HG03103 (cell line): ENCODE data around the gene MRPL4.
"Not testable (repeated sequence)": the region's sequence is repeated elsewhere in the genome, so short reads cannot be mapped to it uniquely, and the experiment has no call there.

Source experiments
- ATAC-seq: cut with Tn5 transposase; IDR thresholded peaks from one replicate; pipeline ENCODE4 v1.9.1; 2021; ENCODE audit warnings: low read depth; ENCODE audit not compliant: unreplicated experiment

Gene MRPL4

DNA sequence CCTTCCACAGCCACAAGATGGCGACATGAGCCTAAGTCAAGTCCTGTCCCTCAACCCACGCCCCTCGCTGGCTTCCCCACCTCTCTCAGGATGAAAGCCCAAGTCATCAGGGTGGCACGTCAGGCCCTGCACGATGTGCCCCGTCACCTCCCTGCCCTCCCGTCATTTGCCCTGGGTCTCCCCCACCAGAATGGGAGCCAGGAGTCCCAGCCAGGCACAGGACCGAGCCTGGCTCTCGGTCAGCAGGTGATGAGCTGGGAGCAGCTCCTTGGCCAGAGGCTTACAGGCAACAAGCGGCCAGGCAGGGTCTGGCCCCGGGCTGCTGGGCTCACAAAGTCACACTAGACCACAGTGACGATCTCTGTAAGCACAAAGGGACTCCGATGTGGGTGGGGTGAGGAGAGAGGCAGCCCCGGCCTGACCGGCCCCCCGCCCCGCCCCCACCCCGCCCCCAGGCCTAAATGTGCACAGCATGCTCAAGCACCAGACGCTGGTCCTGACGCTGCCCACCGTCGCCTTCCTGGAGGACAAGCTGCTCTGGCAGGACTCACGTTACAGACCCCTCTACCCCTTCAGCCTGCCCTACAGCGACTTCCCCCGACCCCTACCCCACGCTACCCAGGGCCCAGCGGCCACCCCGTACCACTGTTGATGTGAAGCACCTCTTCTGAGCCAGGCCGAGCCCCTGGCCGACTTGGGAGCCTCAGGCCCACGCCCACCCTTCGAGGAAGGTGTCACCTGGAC, 7.3 kb downstream of the MRPL4 start:
- ATAC-seq: no peak

DNA sequence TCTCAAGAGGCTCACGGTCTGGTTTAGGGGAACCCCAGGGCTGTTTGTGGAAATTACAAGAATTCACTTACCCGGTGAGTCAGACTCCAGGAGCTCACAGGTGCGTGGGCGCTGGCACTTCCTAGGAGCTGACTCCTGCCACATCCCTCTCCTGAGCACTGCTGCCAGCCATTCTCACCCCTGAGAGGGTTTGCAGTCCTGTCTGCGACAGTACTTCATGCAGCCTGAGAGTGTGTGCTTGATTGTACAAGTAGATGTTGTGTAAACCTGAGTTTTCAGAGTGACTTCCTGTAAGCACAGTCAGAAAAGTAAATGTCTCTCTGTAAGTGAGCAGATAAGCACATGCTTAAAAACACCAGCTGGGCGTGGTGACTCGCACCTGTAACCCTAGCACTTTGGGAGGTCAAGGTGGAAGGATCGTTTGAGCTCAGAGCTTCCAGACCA, 8.1 kb downstream of the MRPL4 start:
- ATAC-seq: no peak

DNA sequence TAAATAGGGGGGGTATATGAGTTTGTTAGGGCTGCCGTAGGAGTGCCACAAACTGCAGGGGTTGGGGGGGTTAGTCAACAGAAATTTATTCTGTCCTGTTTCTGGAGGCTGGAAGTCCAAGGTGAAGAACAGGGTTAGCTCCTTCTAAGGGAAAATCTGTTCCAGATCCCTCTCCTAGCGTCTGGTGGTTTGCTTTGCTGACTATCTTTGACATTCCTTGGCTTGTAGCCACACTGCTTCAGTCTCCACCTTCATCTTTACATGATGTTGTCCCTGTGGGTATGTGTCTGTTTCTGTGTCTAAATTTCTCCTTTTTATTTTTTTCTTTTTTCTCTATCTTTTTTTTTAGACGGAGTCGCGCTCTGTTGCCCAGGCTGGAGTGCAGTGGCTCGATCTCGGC, 10.8 kb downstream of the MRPL4 start:
- ATAC-seq: no peak

DNA sequence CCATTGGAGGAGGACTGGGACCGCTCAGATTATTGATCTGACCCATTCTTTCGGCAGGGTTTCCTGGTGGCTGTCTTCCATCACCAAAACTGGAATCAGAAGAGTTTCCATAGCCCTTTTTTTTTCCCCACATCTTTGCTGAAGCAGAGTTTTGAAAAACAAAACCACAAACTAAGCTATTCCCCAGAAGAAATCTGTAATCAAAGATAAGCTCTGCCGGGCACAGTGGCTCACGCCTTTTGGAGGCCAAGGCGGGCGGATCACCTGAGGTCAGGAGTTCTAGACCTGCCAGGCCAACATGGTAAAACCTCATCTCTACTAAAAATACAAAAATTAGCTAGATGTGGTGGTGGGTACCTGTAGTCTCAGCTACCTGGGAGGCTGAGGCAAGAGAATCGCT, 14.7 kb downstream of the MRPL4 start:
- no peak for ATAC-seq

DNA sequence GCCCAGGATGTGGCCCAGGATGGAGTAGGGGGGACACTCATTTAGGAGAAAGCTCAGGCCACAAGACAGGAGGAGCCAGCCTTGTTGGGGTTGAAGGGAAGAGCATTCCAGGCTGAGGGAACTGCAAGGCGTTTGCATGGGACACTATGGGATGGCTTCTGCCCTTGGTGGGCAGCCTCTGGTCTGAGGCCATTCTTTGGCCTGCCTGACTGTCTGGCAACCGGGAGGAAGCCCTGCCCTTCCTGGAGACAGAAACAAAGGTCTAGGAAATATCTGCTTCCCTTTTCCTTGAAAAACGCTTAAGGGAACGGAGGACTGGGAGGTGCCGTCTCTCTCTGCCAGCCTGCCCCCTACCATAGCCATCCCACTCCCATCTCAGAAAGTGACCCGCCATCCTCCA, 16.1 kb downstream of the MRPL4 start:
- ATAC-seq: no peak

DNA sequence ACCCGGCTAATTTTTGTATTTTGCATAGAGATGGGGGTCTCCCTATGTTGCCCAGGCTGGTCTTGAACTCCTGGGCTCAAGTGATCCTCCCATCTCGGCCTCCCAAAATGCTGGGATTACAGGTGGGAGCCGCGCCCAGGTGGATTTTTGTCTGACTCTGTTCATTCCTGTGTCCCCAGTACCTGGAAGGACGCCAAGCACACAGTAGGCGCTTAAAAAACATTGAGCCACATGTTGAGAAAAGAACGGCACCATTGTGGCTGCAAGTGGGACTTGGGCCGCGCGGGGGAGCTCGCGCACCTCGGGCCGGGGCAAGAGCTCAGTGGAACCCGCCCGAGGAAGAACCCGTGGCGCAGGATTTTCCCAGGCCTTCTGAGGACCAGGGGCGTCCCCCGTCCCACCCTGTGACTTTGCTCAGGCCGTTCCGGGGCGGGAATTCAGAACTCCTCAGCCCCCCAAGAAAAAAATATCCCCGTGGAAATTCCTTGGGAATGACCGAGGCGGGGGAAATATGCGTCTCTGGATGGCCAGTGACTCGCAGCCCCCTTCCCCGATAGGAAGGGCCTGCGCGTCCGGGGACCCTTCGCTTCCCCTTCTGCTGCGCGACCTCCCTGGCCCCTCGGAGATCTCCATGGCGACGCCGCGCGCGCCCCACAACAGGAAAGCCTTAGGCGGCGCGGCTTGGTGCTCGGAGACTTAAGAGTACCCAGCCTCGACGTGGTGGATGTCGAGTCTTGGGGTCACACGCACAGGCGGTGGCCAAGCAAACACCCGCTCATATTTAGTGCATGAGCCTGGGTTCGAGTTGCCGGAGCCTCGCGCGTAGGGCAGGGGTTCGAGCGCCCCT, 17.5 kb downstream of the MRPL4 start:
- no peak for ATAC-seq

DNA sequence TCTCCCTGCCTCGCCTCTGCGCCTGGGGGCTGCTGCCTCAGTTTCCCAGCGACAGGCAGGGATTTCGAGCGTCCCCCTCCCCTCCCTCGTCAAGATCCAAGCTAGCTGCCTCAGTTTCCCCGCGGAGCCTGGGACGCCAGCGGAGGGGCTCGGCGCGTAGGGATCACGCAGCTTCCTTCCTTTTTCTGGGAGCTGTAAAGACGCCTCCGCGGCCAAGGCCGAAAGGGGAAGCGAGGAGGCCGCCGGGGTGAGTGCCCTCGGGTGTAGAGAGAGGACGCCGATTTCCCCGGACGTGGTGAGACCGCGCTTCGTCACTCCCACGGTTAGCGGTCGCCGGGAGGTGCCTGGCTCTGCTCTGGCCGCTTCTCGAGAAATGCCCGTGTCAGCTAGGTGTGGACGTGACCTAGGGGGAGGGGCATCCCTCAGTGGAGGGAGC, 18.2 kb downstream of the MRPL4 start:
- ATAC-seq: no peak

DNA sequence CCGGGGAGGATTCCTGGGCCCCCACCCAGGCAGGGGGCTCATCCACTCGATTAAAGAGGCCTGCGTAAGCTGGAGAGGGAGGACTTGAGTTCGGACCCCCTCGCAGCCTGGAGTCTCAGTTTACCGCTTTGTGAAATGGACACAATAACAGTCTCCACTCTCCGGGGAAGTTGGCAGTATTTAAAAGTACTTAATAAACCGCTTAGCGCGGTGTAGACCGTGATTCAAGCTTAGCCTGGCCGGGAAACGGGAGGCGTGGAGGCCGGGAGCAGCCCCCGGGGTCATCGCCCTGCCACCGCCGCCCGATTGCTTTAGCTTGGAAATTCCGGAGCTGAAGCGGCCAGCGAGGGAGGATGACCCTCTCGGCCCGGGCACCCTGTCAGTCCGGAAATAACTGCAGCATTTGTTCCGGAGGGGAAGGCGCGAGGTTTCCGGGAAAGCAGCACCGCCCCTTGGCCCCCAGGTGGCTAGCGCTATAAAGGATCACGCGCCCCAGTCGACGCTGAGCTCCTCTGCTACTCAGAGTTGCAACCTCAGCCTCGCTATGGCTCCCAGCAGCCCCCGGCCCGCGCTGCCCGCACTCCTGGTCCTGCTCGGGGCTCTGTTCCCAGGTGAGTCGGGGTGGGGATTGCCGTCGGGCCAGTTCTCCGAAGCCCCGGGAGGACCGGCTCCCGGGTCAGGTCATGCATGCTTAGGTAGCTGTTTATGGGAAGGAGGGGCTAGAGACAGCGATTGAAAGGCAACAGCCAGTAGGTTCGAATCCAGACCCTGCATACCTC, 18.8 kb downstream of the MRPL4 start, which contains the start of gene ICAM1:
Gene ICAM1, plus strand, starts transcription at position 505 of the 779 bp plus-strand sequence. Its CDS starts 40 bp downstream, at position 545.
- no peak for ATAC-seq

DNA sequence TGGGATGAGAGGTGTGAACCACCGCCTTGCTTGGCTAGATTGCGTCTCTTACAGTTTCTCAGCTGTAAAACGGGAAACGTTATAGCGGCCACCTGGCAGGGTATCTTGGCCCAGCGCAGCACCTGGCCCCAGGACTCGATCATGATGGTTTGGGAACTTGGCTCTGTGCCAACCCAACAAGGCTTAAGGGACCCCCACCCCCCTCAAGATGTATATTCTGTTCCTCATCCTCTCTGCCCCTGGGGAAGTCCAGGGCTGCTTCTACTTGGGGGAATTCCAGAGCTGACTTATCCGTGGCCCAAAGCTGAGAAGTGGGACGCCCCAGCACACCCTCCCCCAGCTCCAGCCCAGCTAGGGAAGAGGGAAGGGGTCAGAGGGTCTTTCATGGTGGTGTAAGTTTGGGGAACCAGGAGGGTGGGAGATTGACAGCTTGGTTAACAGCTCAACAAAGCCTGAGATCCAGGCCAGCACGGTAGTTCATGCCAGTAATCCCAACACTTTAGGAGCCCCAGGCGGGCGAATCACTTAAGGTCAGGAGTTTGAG, 19.6 kb downstream of the MRPL4 start:
- ATAC-seq: no peak

DNA sequence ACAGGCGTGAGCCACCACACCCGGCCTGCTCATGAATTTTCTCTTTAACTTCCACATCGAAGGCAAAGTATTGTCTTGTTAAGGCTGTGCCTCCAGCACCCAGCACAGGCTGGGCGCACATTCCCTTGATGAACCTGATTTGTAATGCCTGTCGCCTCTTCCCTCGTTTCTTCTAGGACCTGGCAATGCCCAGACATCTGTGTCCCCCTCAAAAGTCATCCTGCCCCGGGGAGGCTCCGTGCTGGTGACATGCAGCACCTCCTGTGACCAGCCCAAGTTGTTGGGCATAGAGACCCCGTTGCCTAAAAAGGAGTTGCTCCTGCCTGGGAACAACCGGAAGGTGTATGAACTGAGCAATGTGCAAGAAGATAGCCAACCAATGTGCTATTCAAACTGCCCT, 22.6 kb downstream of the MRPL4 start:
- no peak for ATAC-seq

DNA sequence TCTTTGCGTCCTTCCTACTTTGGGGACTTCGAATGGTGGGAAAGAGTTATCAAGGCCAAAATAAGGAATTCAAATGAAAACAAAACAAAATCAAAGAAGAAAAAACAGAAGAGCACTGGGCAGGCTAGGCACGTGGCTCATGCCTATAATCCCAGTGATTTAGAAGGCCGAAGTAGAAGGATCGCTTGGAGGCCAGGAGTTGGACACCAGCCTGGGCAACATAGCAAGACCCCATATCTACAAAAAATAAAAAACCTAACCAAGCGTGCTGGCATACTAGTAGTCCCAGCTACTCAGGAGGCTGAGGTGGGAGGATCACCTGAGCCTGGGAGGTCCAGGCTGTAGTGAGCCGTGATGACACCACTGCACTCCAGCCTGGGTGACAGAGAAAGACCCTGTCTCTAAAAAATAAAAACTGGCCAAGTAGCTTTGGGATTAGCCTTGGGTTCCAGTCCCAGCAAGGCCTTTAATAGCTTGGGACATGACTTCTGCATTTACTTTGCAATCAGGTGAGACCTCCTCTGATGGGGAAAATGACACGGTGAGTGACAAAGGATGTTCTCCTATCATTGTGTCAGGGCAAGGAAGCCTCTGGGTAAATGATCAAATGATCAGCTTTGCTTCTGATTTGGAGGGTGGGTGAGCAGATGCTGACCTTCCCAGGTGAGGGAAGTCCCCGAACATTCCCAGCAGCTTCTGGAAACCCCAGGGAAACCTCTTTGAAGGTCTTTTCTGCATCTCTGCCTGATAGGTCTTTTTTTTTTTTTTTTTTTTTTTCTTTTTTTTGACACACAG, 26.0 kb downstream of the MRPL4 start:
- ATAC-seq: no peak

DNA sequence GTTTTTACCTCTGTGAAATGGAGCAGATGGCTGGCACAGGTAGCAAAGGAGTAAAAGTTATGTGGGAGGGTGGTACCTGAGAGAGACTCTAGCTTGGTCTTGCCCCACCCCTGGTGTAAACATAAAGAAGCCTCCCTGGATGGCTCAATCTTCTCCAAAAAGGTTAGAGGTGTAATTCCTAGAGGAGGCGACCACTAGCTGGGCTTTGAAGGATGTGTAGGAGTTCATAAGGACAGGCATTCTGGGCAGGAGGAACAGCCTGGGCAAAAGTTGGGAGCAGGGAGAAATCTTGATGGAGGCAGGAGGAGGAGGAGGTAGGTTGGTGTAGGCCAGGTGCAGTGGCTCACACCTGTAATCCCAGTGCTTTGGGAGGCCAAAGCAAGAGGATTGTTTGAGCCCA, 26.9 kb downstream of the MRPL4 start:
- no peak for ATAC-seq

DNA sequence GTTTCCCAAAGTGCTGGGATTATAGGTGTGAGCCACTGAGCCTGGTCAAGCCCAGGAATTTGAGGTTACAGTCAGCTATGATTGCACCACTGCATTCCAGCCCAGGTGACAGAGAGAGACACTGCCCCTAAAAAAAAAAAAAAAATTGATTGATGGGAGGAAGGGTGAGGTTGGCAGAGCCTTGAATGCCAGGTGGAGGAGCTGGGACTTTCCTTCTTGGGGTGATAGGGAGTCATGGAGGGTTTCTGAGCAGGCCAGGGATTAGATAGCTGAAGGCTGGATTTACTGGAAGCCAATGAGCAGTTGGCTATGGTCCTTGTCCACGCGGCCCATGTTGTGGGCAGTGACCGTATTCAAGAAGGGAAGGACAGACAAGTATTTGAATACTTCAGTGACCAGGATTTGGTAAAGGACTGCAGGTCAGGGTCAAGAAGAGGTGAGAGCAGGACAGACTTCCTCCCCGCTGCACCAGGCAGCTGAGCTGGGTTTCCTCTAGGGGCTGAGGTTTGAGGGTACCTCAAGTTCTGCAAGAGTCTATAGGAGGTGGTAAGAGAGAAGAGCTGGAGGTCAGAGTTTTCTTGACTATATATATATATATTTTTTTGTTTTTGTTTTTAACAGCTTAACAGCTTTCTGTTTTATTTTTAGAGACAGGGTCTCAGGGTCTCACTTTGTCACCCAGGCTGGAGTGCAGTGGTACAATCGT, 27.9 kb downstream of the MRPL4 start:
- no peak for ATAC-seq

DNA sequence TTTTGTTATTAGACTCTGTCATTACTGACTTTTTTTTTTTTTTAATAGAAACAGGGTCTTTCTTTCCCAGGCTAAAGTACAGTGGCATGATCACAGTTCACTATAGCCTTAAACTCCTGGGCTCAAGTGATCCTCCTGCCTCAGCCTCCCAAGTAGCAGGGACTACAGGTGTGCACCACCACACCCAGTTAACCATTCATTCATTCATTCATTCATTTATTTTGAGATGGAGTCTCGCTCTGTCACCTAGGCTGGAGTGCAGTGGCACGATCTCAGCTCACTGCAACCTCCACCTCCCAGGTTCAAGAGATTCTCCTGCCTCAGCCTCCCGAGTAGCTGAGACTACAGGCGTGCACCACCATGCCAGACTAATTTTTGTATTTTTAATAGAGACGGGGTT, 30.0 kb downstream of the MRPL4 start:
- not testable (repeated sequence) for ATAC-seq

DNA sequence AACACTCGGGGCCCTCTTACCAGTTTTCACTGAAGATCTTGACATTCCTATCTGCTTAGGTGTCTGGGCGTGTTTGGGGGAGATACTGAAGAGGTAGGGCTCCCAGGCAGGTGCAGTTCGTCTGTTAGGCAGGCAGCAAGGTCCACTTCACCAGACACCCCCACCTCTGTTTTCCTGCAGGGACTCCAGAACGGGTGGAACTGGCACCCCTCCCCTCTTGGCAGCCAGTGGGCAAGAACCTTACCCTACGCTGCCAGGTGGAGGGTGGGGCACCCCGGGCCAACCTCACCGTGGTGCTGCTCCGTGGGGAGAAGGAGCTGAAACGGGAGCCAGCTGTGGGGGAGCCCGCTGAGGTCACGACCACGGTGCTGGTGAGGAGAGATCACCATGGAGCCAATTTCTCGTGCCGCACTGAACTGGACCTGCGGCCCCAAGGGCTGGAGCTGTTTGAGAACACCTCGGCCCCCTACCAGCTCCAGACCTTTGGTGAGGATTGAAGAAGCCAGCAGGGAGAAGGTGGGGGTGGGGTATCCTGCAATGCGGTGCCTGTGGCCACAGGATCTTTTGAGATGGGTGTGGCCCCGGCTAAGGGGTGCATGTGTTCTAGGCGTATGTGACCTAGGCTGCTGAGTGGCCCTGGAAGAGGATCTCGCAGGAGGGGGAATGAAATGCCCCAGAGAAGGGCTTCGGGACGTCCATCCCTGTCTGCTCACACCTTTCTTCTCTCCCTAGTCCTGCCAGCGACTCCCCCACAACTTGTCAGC, 31.5 kb downstream of the MRPL4 start:
- no peak for ATAC-seq

DNA sequence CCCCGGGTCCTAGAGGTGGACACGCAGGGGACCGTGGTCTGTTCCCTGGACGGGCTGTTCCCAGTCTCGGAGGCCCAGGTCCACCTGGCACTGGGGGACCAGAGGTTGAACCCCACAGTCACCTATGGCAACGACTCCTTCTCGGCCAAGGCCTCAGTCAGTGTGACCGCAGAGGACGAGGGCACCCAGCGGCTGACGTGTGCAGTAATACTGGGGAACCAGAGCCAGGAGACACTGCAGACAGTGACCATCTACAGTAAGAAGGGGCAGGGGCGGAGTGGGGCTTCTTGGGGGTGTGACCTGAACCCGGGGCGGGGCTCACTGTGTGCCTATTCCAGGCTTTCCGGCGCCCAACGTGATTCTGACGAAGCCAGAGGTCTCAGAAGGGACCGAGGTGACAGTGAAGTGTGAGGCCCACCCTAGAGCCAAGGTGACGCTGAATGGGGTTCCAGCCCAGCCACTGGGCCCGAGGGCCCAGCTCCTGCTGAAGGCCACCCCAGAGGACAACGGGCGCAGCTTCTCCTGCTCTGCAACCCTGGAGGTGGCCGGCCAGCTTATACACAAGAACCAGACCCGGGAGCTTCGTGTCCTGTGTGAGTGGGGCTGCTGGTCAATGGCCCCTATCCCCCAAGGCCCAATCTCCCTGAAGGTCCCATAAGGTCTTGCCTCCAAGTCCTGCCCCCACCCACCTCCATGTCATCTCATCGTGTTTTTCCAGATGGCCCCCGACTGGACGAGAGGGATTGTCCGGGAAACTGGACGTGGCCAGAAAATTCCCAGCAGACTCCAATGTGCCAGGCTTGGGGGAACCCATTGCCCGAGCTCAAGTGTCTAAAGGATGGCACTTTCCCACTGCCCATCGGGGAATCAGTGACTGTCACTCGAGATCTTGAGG, 32.3 kb downstream of the MRPL4 start:
- ATAC-seq: no peak

DNA sequence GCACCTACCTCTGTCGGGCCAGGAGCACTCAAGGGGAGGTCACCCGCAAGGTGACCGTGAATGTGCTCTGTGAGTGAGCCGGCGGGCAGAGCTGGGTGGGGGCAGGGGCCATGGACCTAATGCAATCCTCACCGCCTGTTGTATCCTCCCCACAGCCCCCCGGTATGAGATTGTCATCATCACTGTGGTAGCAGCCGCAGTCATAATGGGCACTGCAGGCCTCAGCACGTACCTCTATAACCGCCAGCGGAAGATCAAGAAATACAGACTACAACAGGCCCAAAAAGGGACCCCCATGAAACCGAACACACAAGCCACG, 32.9 kb downstream of the MRPL4 start:
- no peak for ATAC-seq

DNA sequence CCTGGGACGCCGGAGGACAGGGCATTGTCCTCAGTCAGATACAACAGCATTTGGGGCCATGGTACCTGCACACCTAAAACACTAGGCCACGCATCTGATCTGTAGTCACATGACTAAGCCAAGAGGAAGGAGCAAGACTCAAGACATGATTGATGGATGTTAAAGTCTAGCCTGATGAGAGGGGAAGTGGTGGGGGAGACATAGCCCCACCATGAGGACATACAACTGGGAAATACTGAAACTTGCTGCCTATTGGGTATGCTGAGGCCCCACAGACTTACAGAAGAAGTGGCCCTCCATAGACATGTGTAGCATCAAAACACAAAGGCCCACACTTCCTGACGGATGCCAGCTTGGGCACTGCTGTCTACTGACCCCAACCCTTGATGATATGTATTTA, 33.4 kb downstream of the MRPL4 start:
- ATAC-seq: no peak
